Common myeloid progenitor, CD34-positive (primary cell): ENCODE results near the gene SLC5A12.

ENCODE experiments used
- CTCF ChIA-PET: fragments of 350-600 bp; sonication (Branson Sonifier 250); formaldehyde crosslinking; loops from one replicate; lab custom pipeline; 2021; ENCODE audit warnings: antibody characterized with exemption; lab: Charles Lee
- POLR2A ChIA-PET: fragments of 350-600 bp; sonication (Branson Sonifier 250); formaldehyde crosslinking; loops from one replicate; lab custom pipeline; 2021; ENCODE audit warnings: antibody characterized with exemption; lab: Charles Lee
- DNase-seq, 3 donors: peaks; one replicate each; pipeline versions ENCODE4 v3.0.0 to v3.0.0-alpha.2; 2013
- H3K27ac ChIP-seq, 2 experiments: 1 replicate in 1 of 2; 2 replicates in 1 of 2; pipeline ENCODE4 v1.7.0; 2013; ENCODE audit warnings: inconsistent platforms in 2 of 2, low read length in 2 of 2, mild to moderate bottlenecking in 2 of 2, low read depth in 1 of 2, moderate library complexity in 1 of 2; ENCODE audit not compliant: severe bottlenecking in 2 of 2, insufficient read depth in 1 of 2, poor library complexity in 1 of 2
- H3K27me3 ChIP-seq, 5 experiments: replicated peaks in 2 of 5; 1 replicate in 3 of 5; 2 replicates in 2 of 5; pipeline versions ENCODE4 v1.6.1 to v1.7.0; 2013; ENCODE audit warnings: low read length in 4 of 5, mild to moderate bottlenecking in 2 of 5, moderate library complexity in 2 of 5, inconsistent platforms in 1 of 5; ENCODE audit not compliant: insufficient read depth in 5 of 5, control insufficient read depth in 4 of 5
- H3K36me3 ChIP-seq, 4 experiments: 1 replicate in 2 of 4; 2 replicates in 2 of 4; pipeline versions ENCODE4 v1.6.1 to v1.7.0; 2013; ENCODE audit warnings: low read length in 3 of 4, control low read depth in 1 of 4, mild to moderate bottlenecking in 1 of 4; ENCODE audit not compliant: control insufficient read depth in 4 of 4, insufficient read depth in 4 of 4
- H3K4me1 ChIP-seq, 4 experiments: 1 replicate in 3 of 4; 2 replicates in 1 of 4; pipeline versions ENCODE4 v1.6.1 to v1.7.1; 2013; ENCODE audit warnings: low read length in 3 of 4, mild to moderate bottlenecking in 3 of 4, control low read depth in 1 of 4, inconsistent platforms in 1 of 4, moderate library complexity in 1 of 4; ENCODE audit not compliant: control insufficient read depth in 4 of 4, insufficient read depth in 4 of 4; ENCODE audit errors: control extremely low read depth in 1 of 4
- H3K4me3 ChIP-seq, 7 experiments: 1 replicate in 4 of 7; 2 replicates in 3 of 7; pipeline versions ENCODE4 v1.5.1 to v1.7.0; 2013; ENCODE audit warnings: mild to moderate bottlenecking in 7 of 7, low read length in 6 of 7, moderate library complexity in 6 of 7, inconsistent platforms in 2 of 7, low read depth in 2 of 7, control low read depth in 1 of 7; ENCODE audit not compliant: insufficient read depth in 4 of 7, control insufficient read depth in 1 of 7; ENCODE audit errors: extremely low read depth in 1 of 7
- H3K9me3 ChIP-seq, 5 experiments: 1 replicate in 4 of 5; 2 replicates in 1 of 5; pipeline versions ENCODE4 v1.6.1 to v1.7.1; 2013; ENCODE audit warnings: low read length in 4 of 5, mild to moderate bottlenecking in 2 of 5, inconsistent platforms in 1 of 5, low read depth in 1 of 5, moderate library complexity in 1 of 5; ENCODE audit not compliant: control insufficient read depth in 4 of 5, insufficient read depth in 2 of 5; ENCODE audit errors: control extremely low read depth in 1 of 5
- WGBS: methylation state at CpG from one replicate; pipeline ENCODE4 v1.1.5; 2013; ENCODE audit not compliant: insufficient coverage; 5-methylcytosine and 5-hydroxymethylcytosine counted together

The SLC5A12 gene

DNA sequence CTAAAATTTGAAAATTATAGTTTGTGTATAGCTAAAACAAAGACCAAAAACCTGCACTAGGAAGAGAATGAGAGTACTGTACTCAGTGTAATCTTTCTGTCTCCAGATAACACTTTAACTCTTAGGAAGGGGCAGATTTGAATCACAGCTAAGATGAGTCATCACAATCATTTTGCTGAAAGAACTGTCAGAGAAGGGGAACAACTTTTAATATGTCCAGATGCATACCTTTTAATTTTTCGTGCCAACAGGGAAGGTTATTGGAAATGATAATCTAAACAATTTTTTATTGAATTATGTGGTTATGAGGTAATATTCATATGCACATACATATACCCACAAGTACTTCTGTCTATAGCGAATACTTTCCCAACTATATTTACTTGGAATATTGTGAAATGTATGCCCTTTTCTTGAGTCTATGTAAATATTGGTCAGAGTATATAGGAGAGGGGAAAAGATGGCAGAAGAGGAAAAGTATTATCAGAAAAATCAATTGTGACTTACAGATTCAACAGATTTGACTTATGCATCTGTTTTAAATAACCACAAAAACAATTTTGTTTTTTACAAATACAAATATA lies 98.7 kb downstream of the SLC5A12 start:
- ChIA-PET CTCF (no interaction called here), POLR2A (no interaction called here)
- H3K27ac ChIP-seq: no peak overlapping the region
- no peak overlapping the region for H3K4me3 ChIP-seq
- H3K9me3 ChIP-seq: no peaks in the 10 kb centered on the region
- no peaks in the 10 kb centered on the region for H3K4me1 ChIP-seq
- no peaks in the 10 kb centered on the region for H3K36me3 ChIP-seq
- no peaks in the 10 kb centered on the region for H3K27me3 ChIP-seq
- DNase-seq: no peak
- WGBS: no CpG with 5 or more reads among the region's 2 CpGs

DNA sequence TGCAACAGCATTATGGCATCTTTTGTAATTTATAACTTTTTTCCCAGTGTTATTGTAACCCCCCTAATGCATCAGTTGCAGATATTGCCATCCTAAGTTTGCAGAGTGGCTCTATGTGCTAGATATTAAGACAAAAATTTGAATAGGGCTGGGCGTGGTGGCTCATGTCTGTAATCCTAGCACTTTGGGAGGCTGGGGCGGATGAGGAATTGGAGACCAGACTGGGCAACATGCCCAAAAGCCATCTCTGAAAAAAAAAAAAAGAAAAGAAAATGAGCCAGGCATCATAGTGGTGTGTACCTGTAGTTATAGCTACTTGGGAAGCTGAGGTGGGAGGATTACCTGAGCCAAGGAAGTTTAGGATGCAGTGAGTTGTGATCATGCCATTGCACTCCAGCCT lies 99.7 kb downstream of the SLC5A12 start:
- H3K4me3 ChIP-seq: no peak overlapping the region
- H3K36me3 ChIP-seq: no peaks in the 10 kb centered on the region
- H3K27me3 ChIP-seq: no peaks in the 10 kb centered on the region
- POLR2A ChIA-PET: no interaction called here
- CTCF ChIA-PET: no interaction called here
- no peaks in the 10 kb centered on the region for H3K9me3 ChIP-seq
- 76% methylated on average over 2 of the region's 2 CpGs for WGBS
- H3K27ac ChIP-seq: no peak overlapping the region
- no peak for DNase-seq
- no peaks in the 10 kb centered on the region for H3K4me1 ChIP-seq

DNA sequence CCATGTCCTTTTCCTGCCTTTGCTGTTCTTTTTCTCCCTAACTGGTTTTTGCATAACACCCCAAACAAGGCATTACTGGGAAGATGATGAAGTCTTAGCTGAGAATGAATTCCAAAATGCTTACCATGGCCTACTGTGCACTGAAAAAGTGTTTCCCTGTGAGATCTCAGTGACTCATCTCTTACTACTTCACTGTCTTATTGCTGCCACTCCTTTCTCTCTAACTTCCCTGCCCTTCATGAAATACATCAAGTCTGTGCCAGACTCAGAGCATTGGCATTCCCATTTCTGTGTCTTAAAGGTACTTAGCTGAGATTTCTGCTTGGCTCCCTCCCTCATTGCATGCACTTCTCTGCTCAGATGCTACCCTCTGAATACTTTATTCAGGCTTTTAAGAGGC lies 100.7 kb downstream of the SLC5A12 start:
- no peak overlapping the region for H3K27ac ChIP-seq
- H3K36me3 ChIP-seq: no peaks in the 10 kb centered on the region
- H3K27me3 ChIP-seq: no peaks in the 10 kb centered on the region
- H3K4me1 ChIP-seq: no peaks in the 10 kb centered on the region
- H3K9me3 ChIP-seq: no peaks in the 10 kb centered on the region
- POLR2A ChIA-PET: no interaction called here
- CTCF ChIA-PET: no interaction called here
- no peak overlapping the region for H3K4me3 ChIP-seq
- DNase-seq: no peak

DNA sequence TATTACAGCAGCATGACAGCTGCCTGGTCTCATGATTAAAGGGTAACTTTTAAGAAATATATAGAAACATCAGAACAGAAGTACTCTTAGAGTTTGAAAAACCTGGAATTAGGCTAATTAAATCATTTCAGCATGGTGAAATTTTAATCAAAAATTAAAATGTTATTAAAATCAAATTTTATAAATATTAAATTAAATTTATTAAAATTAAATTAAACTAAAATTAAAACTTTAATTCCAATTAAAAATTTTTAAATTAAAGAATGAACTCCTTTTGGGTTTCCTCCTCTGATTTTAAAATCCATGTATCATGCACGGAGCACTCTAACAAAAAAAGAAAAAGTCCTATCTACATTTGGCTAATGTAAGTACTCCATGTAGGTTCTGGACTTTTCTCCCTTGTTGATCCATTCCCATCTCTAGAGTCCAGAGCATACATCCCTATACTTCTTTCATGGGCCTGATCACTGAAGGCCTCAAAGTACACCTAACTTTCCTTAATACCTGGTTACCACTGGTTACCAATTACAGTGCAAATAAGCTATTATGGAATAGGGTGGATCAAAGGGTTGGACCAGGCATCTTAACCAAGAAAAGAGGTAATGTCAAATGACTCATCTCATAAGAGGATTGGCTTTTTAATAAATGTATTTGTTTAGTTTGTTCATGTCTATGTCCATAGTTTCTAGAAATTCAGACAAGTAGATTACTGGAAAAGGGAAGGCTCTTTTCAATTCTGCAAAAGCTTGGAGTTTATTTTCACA lies 101.4 kb downstream of the SLC5A12 start:
- ChIA-PET POLR2A (no interaction called here), CTCF (no interaction called here)
- Histone ChIP-seq H3K9me3 (no peaks in the 10 kb centered on the region), H3K36me3 (no peaks in the 10 kb centered on the region), H3K27ac (no peak overlapping the region), H3K4me1 (no peaks in the 10 kb centered on the region), H3K27me3 (no peaks in the 10 kb centered on the region), H3K4me3 (no peak overlapping the region)
- no peak for DNase-seq
- 100% methylated on average over 1 of the region's 1 CpG for WGBS

DNA sequence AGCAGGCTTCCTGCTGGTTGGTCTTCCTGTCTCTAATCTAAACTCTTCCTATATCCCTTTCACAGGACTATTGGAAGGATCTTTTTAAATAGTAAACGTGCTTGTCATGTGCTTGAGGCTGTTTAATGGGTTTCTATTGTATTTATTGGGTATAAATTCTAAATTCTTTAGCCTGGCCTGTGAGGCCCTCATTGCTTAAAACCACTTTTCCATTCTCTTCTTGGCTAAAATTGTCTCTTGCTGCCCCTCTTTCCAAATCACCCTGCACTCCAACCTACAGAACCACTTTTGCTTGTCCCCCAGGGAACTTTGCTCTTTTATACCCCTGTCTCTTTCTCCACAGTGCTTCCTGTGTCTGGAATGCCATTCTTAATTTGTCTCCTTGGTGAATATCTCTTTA lies 103.4 kb downstream of the SLC5A12 start:
- Histone ChIP-seq H3K27me3 (no peaks in the 10 kb centered on the region), H3K27ac (no peak overlapping the region), H3K36me3 (no peaks in the 10 kb centered on the region), H3K4me3 (no peak overlapping the region), H3K9me3 (peaks cover 0 to 3% (median 0%) of the 10 kb centered on the region in 5 experiments), H3K4me1 (no peaks in the 10 kb centered on the region)
- no CpG with 5 or more reads among the region's 1 CpG for WGBS
- no peak for DNase-seq
- POLR2A ChIA-PET: no interaction called here
- CTCF ChIA-PET: no interaction called here
